Gastroesophageal sphincter (tissue), 3 donors: ENCODE results near the gene NFASC.

Source experiments
- EP300 ChIP-seq: sonication (generic); formaldehyde crosslinking; IDR thresholded peaks from one replicate; pipeline ENCODE4 v1.6.1; 2017; ENCODE audit warnings: antibody characterized with exemption, mild to moderate bottlenecking
- TF ChIP-seq, protein P1 (sequence below), 4 experiments: fragments of 200-600 bp in 2 of 4; fragments of 450-650 bp in 2 of 4; sonication (generic) in 1 of 4; IDR thresholded peaks; one replicate each; pipeline ENCODE4 v1.5.1; 2017 to 2019; ENCODE audit warnings: antibody characterized with exemption in 4 of 4, mild to moderate bottlenecking in 2 of 4, moderate library complexity in 2 of 4

DNA sequence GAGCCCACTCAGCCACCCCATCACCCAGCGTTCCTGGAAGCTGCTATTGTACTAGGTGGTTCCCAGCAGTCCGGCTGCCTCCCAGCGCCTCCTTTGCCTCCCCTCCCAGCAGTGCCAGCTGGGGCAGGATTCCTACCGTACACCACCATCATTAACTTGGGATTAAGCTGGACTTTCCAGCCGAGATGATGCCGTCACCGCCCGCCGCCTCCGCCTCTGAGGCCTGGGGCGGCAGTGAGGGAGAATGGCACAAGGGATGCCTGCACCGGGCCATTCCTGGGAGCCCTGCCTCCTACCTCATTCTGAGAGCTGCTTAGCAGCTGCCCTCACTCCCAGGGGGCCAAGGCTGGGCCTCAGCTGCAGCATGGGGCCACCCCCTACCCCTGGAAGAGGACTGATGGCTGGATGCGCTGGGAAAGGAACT lies 185.5 kb downstream of the NFASC start:
- TF ChIP-seq, protein P1, sequence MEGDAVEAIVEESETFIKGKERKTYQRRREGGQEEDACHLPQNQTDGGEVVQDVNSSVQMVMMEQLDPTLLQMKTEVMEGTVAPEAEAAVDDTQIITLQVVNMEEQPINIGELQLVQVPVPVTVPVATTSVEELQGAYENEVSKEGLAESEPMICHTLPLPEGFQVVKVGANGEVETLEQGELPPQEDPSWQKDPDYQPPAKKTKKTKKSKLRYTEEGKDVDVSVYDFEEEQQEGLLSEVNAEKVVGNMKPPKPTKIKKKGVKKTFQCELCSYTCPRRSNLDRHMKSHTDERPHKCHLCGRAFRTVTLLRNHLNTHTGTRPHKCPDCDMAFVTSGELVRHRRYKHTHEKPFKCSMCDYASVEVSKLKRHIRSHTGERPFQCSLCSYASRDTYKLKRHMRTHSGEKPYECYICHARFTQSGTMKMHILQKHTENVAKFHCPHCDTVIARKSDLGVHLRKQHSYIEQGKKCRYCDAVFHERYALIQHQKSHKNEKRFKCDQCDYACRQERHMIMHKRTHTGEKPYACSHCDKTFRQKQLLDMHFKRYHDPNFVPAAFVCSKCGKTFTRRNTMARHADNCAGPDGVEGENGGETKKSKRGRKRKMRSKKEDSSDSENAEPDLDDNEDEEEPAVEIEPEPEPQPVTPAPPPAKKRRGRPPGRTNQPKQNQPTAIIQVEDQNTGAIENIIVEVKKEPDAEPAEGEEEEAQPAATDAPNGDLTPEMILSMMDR (IDR thresholded peaks at IDR 0.05) = no peak
- no peak for TF ChIP-seq EP300
